SK-N-SH treated with all-trans-retinoic acid at 6 μM for 48 hours (cell line): Measurements from ENCODE around the gene SPATA3.

Source experiments
- ATAC-seq: fragments of 200-7000 bp; cut with Tn5 transposase; 3 replicates; pipeline ENCODE4 v1.9.1; 2020; ENCODE audit warnings: mild to moderate bottlenecking, moderate library complexity
- ARNTL ChIP-seq: fragments of 450-650 bp; formaldehyde crosslinking; IDR thresholded peaks from 2 replicates; pipeline ENCODE4 v1.5.0; 2020; ENCODE audit warnings: low read depth, mild to moderate bottlenecking, moderate library complexity, borderline replicate concordance
- BACH2 ChIP-seq: fragments of 250-450 bp; sonication (Bioruptor Pico); IDR thresholded peaks from 2 replicates; pipeline ENCODE4 v1.9.0; 2021; ENCODE audit warnings: mild to moderate bottlenecking, borderline replicate concordance
- CSDC2 ChIP-seq: fragments of 250-450 bp; sonication (Bioruptor Pico); IDR thresholded peaks from 2 replicates; pipeline ENCODE4 v1.5.0; 2020; ENCODE audit warnings: mild to moderate bottlenecking, moderate library complexity
- ESRRG ChIP-seq: fragments of 250-450 bp; sonication (Bioruptor Pico); IDR thresholded peaks from 2 replicates; pipeline ENCODE4 v1.6.1; 2021; ENCODE audit warnings: mild to moderate bottlenecking
- GLIS3 ChIP-seq: fragments of 250-450 bp; sonication (Bioruptor Pico); IDR thresholded peaks from 2 replicates; pipeline ENCODE4 v1.5.0; 2020; ENCODE audit warnings: mild to moderate bottlenecking, moderate library complexity
- ISL1 ChIP-seq: fragments of 250-450 bp; sonication (Bioruptor Pico); IDR thresholded peaks from 2 replicates; pipeline ENCODE4 v2.1.2; 2022; ENCODE audit warnings: mild to moderate bottlenecking, moderate library complexity
- OSR1 ChIP-seq: fragments of 250-450 bp; sonication (Bioruptor Pico); IDR thresholded peaks from 2 replicates; pipeline ENCODE4 v1.8.0; 2022; ENCODE audit warnings: moderate library complexity, mild to moderate bottlenecking, inconsistent platforms
- PPARA ChIP-seq: fragments of 250-450 bp; sonication (Bioruptor Pico); IDR thresholded peaks from 2 replicates; pipeline ENCODE4 v1.5.0; 2020; ENCODE audit warnings: mild to moderate bottlenecking, borderline replicate concordance
- RARB ChIP-seq: fragments of 250-450 bp; sonication (Bioruptor Pico); IDR thresholded peaks from 2 replicates; pipeline ENCODE4 v1.8.0; 2021; ENCODE audit warnings: mild to moderate bottlenecking, moderate library complexity
- SNAI2 ChIP-seq: fragments of 250-450 bp; sonication (Bioruptor Pico); IDR thresholded peaks from 2 replicates; pipeline ENCODE4 v1.5.0; 2020; ENCODE audit warnings: mild to moderate bottlenecking, moderate library complexity
- TOX ChIP-seq: fragments of 250-450 bp; sonication (Bioruptor Pico); IDR thresholded peaks from 2 replicates; pipeline ENCODE4 v1.8.0; 2021; ENCODE audit warnings: mild to moderate bottlenecking, moderate library complexity, borderline replicate concordance
- ZFP3 ChIP-seq: fragments of 250-450 bp; sonication (Bioruptor Pico); IDR thresholded peaks from 2 replicates; pipeline ENCODE4 v1.5.0; 2020; ENCODE audit warnings: mild to moderate bottlenecking, moderate library complexity
- ZFP30 ChIP-seq: fragments of 450-650 bp; formaldehyde crosslinking; IDR thresholded peaks from 2 replicates; pipeline ENCODE4 v1.5.0; 2022; ENCODE audit warnings: mild to moderate bottlenecking, moderate library complexity
- ZNF565 ChIP-seq: fragments of 450-650 bp; formaldehyde crosslinking; conservative IDR thresholded peaks from 2 replicates; pipeline ENCODE4 v1.5.0; 2020; ENCODE audit warnings: low read depth, mild to moderate bottlenecking, moderate library complexity
- ZNF70 ChIP-seq: fragments of 450-650 bp; formaldehyde crosslinking; IDR thresholded peaks from 2 replicates; pipeline ENCODE4 v1.5.0; 2020; ENCODE audit warnings: mild to moderate bottlenecking, moderate library complexity
- ZNF8 ChIP-seq: fragments of 450-650 bp; formaldehyde crosslinking; IDR thresholded peaks from 2 replicates; pipeline ENCODE4 v1.5.0; 2020; ENCODE audit warnings: mild to moderate bottlenecking, moderate library complexity
- TF ChIP-seq, protein P1 (sequence below): fragments of 250-450 bp; sonication (Bioruptor Pico); IDR thresholded peaks from 2 replicates; pipeline ENCODE4 v1.8.0; 2021; ENCODE audit warnings: low read depth, mild to moderate bottlenecking, moderate library complexity, borderline replicate concordance
- TF ChIP-seq, protein P2 (sequence below): fragments of 250-450 bp; sonication (Bioruptor Pico); IDR thresholded peaks from 2 replicates; pipeline ENCODE4 v1.5.1; 2020; ENCODE audit warnings: low read depth, mild to moderate bottlenecking, moderate library complexity
- TF ChIP-seq, protein P3 (sequence below): fragments of 250-450 bp; sonication (Bioruptor Pico); IDR thresholded peaks from 2 replicates; pipeline ENCODE4 v1.5.1; 2021; ENCODE audit warnings: mild to moderate bottlenecking, moderate library complexity
- TF ChIP-seq, protein P4 (sequence below): fragments of 250-450 bp; sonication (Bioruptor Pico); IDR thresholded peaks from 2 replicates; pipeline ENCODE4 v1.8.0; 2020; ENCODE audit warnings: mild to moderate bottlenecking, moderate library complexity, borderline replicate concordance
- TF ChIP-seq, protein P5 (sequence below): fragments of 250-450 bp; sonication (Bioruptor Pico); IDR thresholded peaks from 2 replicates; pipeline ENCODE4 v1.5.0; 2020; ENCODE audit warnings: mild to moderate bottlenecking, moderate library complexity

Gene SPATA3

DNA sequence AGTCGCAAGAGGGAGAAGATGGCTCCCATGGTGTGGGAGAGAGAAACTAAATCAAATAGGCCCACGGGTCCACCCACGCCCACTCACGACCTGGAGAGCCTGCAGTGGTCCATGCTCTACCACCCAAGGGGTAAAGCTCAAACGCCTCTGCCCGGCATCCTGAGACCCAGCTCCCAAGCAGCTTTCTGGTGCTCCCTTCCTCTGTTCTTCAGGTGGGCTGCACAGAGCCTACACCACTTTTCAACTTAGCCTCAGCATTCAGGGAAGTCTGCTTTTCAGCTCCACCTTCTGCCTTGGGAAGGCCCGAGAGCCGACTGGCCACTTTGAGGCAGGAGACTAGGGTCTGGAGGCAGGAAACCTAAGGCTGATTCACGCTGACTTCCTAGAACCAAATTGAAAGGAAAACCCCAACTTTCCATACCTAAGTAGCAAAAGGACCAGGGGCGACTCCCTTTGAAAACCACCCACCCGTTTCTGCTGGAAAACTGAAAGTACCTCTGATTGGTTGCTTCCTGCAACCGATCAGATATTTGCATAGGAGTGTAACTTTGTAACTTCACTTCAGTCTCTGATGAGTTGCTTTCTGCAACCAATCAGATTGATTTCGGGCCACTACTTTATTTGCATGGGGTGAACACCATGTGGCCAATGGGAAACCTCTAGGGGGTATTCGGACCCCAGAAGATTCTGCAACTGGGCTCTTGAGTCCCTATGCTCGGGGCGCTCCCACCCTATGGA is 26.8 kb upstream of the SPATA3 start:
- no peak for TF ChIP-seq RARB (CRISPR knock-in tag)
- no peak for TF ChIP-seq SNAI2 (CRISPR knock-in tag)
- TF ChIP-seq ESRRG (CRISPR knock-in tag) = no peak
- no peak for TF ChIP-seq PPARA (CRISPR knock-in tag)
- TF ChIP-seq ZFP30 = no peak
- TF ChIP-seq GLIS3 (CRISPR knock-in tag) = no peak
- no peak for TF ChIP-seq BACH2 (CRISPR knock-in tag)
- no peak for TF ChIP-seq ISL1 (CRISPR knock-in tag)
- TF ChIP-seq ZFP3 (CRISPR knock-in tag) = no peak
- no peak for TF ChIP-seq ARNTL (CRISPR knock-in tag)
- no peak for TF ChIP-seq ZNF70 (CRISPR knock-in tag)
- TF ChIP-seq, protein P1, sequence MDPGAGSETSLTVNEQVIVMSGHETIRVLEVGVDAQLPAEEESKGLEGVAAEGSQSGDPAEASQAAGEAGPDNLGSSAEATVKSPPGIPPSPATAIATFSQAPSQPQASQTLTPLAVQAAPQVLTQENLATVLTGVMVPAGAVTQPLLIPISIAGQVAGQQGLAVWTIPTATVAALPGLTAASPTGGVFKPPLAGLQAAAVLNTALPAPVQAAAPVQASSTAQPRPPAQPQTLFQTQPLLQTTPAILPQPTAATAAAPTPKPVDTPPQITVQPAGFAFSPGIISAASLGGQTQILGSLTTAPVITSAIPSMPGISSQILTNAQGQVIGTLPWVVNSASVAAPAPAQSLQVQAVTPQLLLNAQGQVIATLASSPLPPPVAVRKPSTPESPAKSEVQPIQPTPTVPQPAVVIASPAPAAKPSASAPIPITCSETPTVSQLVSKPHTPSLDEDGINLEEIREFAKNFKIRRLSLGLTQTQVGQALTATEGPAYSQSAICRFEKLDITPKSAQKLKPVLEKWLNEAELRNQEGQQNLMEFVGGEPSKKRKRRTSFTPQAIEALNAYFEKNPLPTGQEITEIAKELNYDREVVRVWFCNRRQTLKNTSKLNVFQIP = no peak
- no peak for TF ChIP-seq CSDC2 (CRISPR knock-in tag)
- no peak for TF ChIP-seq ZNF8
- TF ChIP-seq, protein P2, sequence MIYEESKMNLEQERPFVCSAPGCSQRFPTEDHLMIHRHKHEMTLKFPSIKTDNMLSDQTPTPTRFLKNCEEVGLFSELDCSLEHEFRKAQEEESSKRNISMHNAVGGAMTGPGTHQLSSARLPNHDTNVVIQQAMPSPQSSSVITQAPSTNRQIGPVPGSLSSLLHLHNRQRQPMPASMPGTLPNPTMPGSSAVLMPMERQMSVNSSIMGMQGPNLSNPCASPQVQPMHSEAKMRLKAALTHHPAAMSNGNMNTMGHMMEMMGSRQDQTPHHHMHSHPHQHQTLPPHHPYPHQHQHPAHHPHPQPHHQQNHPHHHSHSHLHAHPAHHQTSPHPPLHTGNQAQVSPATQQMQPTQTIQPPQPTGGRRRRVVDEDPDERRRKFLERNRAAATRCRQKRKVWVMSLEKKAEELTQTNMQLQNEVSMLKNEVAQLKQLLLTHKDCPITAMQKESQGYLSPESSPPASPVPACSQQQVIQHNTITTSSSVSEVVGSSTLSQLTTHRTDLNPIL = no peak
- TF ChIP-seq TOX (CRISPR knock-in tag) = no peak
- TF ChIP-seq, protein P3, sequence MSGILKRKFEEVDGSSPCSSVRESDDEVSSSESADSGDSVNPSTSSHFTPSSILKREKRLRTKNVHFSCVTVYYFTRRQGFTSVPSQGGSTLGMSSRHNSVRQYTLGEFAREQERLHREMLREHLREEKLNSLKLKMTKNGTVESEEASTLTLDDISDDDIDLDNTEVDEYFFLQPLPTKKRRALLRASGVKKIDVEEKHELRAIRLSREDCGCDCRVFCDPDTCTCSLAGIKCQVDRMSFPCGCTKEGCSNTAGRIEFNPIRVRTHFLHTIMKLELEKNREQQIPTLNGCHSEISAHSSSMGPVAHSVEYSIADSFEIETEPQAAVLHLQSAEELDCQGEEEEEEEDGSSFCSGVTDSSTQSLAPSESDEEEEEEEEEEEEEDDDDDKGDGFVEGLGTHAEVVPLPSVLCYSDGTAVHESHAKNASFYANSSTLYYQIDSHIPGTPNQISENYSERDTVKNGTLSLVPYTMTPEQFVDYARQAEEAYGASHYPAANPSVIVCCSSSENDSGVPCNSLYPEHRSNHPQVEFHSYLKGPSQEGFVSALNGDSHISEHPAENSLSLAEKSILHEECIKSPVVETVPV (CRISPR knock-in tag) = no peak
- TF ChIP-seq ZNF565 = no peak
- TF ChIP-seq, protein P4, sequence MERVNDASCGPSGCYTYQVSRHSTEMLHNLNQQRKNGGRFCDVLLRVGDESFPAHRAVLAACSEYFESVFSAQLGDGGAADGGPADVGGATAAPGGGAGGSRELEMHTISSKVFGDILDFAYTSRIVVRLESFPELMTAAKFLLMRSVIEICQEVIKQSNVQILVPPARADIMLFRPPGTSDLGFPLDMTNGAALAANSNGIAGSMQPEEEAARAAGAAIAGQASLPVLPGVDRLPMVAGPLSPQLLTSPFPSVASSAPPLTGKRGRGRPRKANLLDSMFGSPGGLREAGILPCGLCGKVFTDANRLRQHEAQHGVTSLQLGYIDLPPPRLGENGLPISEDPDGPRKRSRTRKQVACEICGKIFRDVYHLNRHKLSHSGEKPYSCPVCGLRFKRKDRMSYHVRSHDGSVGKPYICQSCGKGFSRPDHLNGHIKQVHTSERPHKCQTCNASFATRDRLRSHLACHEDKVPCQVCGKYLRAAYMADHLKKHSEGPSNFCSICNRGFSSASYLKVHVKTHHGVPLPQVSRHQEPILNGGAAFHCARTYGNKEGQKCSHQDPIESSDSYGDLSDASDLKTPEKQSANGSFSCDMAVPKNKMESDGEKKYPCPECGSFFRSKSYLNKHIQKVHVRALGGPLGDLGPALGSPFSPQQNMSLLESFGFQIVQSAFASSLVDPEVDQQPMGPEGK (CRISPR knock-in tag) = no peak
- no peak for TF ChIP-seq OSR1
- no peak for ATAC-seq

DNA sequence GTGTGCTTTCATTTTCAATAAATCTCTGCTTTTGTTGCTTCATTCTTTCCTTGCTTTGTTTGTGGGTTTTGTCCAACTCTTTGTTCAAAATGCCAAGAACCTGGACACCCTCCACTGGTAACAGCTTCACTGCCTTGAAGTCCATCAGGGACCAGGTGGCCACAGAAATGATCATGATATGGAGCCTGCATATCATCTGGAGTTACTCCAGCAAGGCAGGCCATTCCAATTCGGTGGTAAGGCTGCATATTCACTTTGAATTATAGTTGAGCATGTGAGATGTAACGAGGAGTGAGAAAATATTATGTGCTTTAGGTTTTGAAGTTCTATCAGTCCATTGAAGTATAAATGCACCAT is 26.3 kb upstream of the SPATA3 start:
- no peak for TF ChIP-seq SNAI2 (CRISPR knock-in tag)
- TF ChIP-seq ZNF70 (CRISPR knock-in tag) = no peak
- no peak for TF ChIP-seq ESRRG (CRISPR knock-in tag)
- TF ChIP-seq BACH2 (CRISPR knock-in tag) = no peak
- no peak for TF ChIP-seq RARB (CRISPR knock-in tag)
- no peak for TF ChIP-seq PPARA (CRISPR knock-in tag)
- TF ChIP-seq GLIS3 (CRISPR knock-in tag) = no peak
- no peak for TF ChIP-seq ZNF8
- no peak for TF ChIP-seq ARNTL (CRISPR knock-in tag)
- TF ChIP-seq, protein P2 = no peak
- TF ChIP-seq OSR1 = no peak
- no peak for TF ChIP-seq ISL1 (CRISPR knock-in tag)
- TF ChIP-seq ZNF565 = no peak
- TF ChIP-seq, protein P3 (CRISPR knock-in tag) = no peak
- TF ChIP-seq, protein P5, sequence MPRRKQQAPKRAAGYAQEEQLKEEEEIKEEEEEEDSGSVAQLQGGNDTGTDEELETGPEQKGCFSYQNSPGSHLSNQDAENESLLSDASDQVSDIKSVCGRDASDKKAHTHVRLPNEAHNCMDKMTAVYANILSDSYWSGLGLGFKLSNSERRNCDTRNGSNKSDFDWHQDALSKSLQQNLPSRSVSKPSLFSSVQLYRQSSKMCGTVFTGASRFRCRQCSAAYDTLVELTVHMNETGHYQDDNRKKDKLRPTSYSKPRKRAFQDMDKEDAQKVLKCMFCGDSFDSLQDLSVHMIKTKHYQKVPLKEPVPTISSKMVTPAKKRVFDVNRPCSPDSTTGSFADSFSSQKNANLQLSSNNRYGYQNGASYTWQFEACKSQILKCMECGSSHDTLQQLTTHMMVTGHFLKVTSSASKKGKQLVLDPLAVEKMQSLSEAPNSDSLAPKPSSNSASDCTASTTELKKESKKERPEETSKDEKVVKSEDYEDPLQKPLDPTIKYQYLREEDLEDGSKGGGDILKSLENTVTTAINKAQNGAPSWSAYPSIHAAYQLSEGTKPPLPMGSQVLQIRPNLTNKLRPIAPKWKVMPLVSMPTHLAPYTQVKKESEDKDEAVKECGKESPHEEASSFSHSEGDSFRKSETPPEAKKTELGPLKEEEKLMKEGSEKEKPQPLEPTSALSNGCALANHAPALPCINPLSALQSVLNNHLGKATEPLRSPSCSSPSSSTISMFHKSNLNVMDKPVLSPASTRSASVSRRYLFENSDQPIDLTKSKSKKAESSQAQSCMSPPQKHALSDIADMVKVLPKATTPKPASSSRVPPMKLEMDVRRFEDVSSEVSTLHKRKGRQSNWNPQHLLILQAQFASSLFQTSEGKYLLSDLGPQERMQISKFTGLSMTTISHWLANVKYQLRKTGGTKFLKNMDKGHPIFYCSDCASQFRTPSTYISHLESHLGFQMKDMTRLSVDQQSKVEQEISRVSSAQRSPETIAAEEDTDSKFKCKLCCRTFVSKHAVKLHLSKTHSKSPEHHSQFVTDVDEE (CRISPR knock-in tag) = no peak
- TF ChIP-seq, protein P4 (CRISPR knock-in tag) = no peak
- TF ChIP-seq CSDC2 (CRISPR knock-in tag) = no peak
- TF ChIP-seq TOX (CRISPR knock-in tag) = no peak
- ATAC-seq = no peak
